GM23248 (cell line): Measurements from ENCODE around the gene BAHCC1. TPM values are rescaled to one million over a fixed set of nuclear protein-coding genes. Genes with fewer than 3 reads are reported as not detected.

Experiments used
- DNase-seq: peaks from one replicate; pipeline ENCODE4 v3.0.0-alpha.2; 2015
- H2AFZ ChIP-seq: fragments of 200-600 bp; sonication (generic); 2 replicates; pipeline ENCODE4 v1.6.1; 2016; ENCODE audit warnings: antibody characterized with exemption
- H3F3A ChIP-seq: fragments of 200-600 bp; sonication (generic); 2 replicates; pipeline ENCODE4 v1.6.1; 2016; ENCODE audit warnings: mild to moderate bottlenecking, antibody characterized with exemption, mixed run types; ENCODE audit not compliant: insufficient read depth
- H3K27ac ChIP-seq: fragments of 200-600 bp; sonication (generic); 2 replicates; pipeline ENCODE4 v1.5.1; 2016; ENCODE audit warnings: mild to moderate bottlenecking
- H3K27me3 ChIP-seq: fragments of 200-600 bp; sonication (generic); replicated peaks from 2 replicates; pipeline ENCODE4 v1.6.1; 2016; ENCODE audit warnings: mild to moderate bottlenecking; ENCODE audit not compliant: insufficient read depth
- H3K36me3 ChIP-seq: fragments of 200-600 bp; sonication (generic); 2 replicates; pipeline ENCODE4 v1.6.1; 2016; ENCODE audit warnings: low read depth, mild to moderate bottlenecking
- H3K4me1 ChIP-seq: fragments of 200-600 bp; sonication (generic); 2 replicates; pipeline ENCODE4 v1.6.1; 2016; ENCODE audit warnings: mild to moderate bottlenecking; ENCODE audit not compliant: insufficient read depth
- H3K4me2 ChIP-seq: fragments of 200-600 bp; sonication (generic); one replicate; pipeline ENCODE4 v1.6.1; 2016; ENCODE audit warnings: mild to moderate bottlenecking; ENCODE audit not compliant: unreplicated experiment
- H3K4me3 ChIP-seq: fragments of 200-600 bp; sonication (generic); 2 replicates; pipeline ENCODE4 v1.5.1; 2016; ENCODE audit warnings: mild to moderate bottlenecking
- H3K79me2 ChIP-seq: fragments of 200-600 bp; sonication (generic); 2 replicates; pipeline ENCODE4 v1.6.1; 2016; ENCODE audit warnings: mild to moderate bottlenecking; ENCODE audit not compliant: insufficient read depth
- H3K9ac ChIP-seq: fragments of 200-600 bp; sonication (generic); 2 replicates; pipeline ENCODE4 v1.6.1; 2016; ENCODE audit warnings: mild to moderate bottlenecking
- H3K9me2 ChIP-seq: fragments of 200-600 bp; sonication (generic); 2 replicates; pipeline ENCODE4 v1.6.1; 2016; ENCODE audit warnings: mixed run types, mild to moderate bottlenecking, moderate library complexity; ENCODE audit not compliant: insufficient read depth
- H3K9me3 ChIP-seq: fragments of 200-600 bp; sonication (generic); one replicate; pipeline ENCODE4 v1.6.1; 2017; ENCODE audit warnings: low read depth
- H4K20me1 ChIP-seq: fragments of 200-600 bp; sonication (generic); 2 replicates; pipeline ENCODE4 v1.6.0; 2016; ENCODE audit not compliant: insufficient read depth
- EZH2 ChIP-seq: fragments of 200-600 bp; sonication (generic); IDR thresholded peaks from 2 replicates; pipeline ENCODE4 v1.6.1; 2018; ENCODE audit warnings: antibody characterized with exemption, mild to moderate bottlenecking; ENCODE audit not compliant: insufficient read depth, poor library complexity, severe bottlenecking
- EZH2phosphoT487 ChIP-seq: fragments of 200-600 bp; sonication (generic); IDR thresholded peaks from 2 replicates; pipeline ENCODE4 v1.6.1; 2018; ENCODE audit warnings: antibody characterized with exemption, moderate library complexity, mild to moderate bottlenecking, low read depth; ENCODE audit not compliant: insufficient read depth
- WGBS, 2 experiments: methylation state at CpG; one replicate each; pipeline ENCODE4 v1.1.6; 2015 to 2017; ENCODE audit warnings: low lambda C conversion rate in 2 of 2, low coverage in 1 of 2; ENCODE audit errors: missing lambda C conversion rate in 2 of 2; 5-methylcytosine and 5-hydroxymethylcytosine counted together
- in situ Hi-C: fragments of 300-500 bp; cut with MboI; formaldehyde crosslinking; loops from 2 replicates; pipeline ENCODE4 v1.15.0; 2020
- polyA plus RNA-seq: library from polyadenylated mRNA; unstranded; fragments of >200 nt; fragmentation: Nextera tagmentation; extraction: Ambion mirVana; gene quantifications from 2 replicates; pipeline ENCODE4 v1.2.1, GENCODE V29; 2016
- total RNA-seq: library from RNA; depleted of rRNA; stranded (reverse); fragments of >200 nt; shearing (Covaris generic); gene quantifications from 2 replicates; pipeline ENCODE4 v1.2.3, GENCODE V29; 2014

The BAHCC1 gene
- total and polyA plus RNA-seq, 2 experiments from 2014 or later = 1.3 to 3.0 TPM

- H4K20me1 ChIP-seq = peaks cover 32% of the 10 kb centered on the region; the same call in 1 of the 2 replicates
These were observed 116.2 kb downstream of the BAHCC1 start for GRCh38 chr17:81511554-81511803.

GRCh38 chr17:81511804-81512561 is 116.7 kb downstream of the BAHCC1 start:
- H3F3A ChIP-seq = peaks cover 66% of the 10 kb centered on the region
- H4K20me1 ChIP-seq = peaks cover 32% of the 10 kb centered on the region; the same call in 1 of the 2 replicates
- peak overlapping the region; percentile 95 for H3K4me2 ChIP-seq
- peak; percentile 84 for DNase-seq
- H3K9me2 ChIP-seq = no peaks in the 10 kb centered on the region
- peak overlapping the region; percentile 97 for H3K4me3 ChIP-seq
- 1 to 2% methylated on average over 53 to 60 of the region's 62 CpGs for WGBS, 2 experiments
- H3K9me3 ChIP-seq = no peaks in the 10 kb centered on the region
- peaks cover 34% of the 10 kb centered on the region for H3K36me3 ChIP-seq
- in situ Hi-C loops = no loop called here
- peaks cover 10% of the 10 kb centered on the region for H3K4me1 ChIP-seq
- no peaks in the 10 kb centered on the region for H3K27me3 ChIP-seq
- peak overlapping the region; percentile 69 for H3K27ac ChIP-seq
- H3K79me2 ChIP-seq = peaks cover 61% of the 10 kb centered on the region
- H2AFZ ChIP-seq = no peak overlapping the region
- H3K9ac ChIP-seq = peak overlapping the region; percentile 89
- no peak for TF ChIP-seq EZH2phosphoT487
- TF ChIP-seq EZH2 = no peak

More at GRCh38 chr17:81511554-81511803, 116.2 kb downstream of the BAHCC1 start:
- no peaks in the 10 kb centered on the region for H3K27me3 ChIP-seq
- H3K9me2 ChIP-seq = no peaks in the 10 kb centered on the region
- no peak overlapping the region for H2AFZ ChIP-seq
- peak overlapping the region; percentile 89 for H3K9ac ChIP-seq
- 0% methylated on average over 9 of the region's 9 CpGs for WGBS, 2 experiments
- peaks cover 56% of the 10 kb centered on the region for H3K79me2 ChIP-seq
- TF ChIP-seq EZH2phosphoT487 (no peak), EZH2 (no peak)
- in situ Hi-C loops = no loop called here
- peak overlapping the region; percentile 97 for H3K4me3 ChIP-seq
- peak overlapping the region; percentile 69 for H3K27ac ChIP-seq
- peak overlapping the region; percentile 95 for H3K4me2 ChIP-seq
- H3K4me1 ChIP-seq = peaks cover 6% of the 10 kb centered on the region; the same call in 1 of the 2 replicates
- DNase-seq = no peak
- peaks cover 34% of the 10 kb centered on the region for H3K36me3 ChIP-seq
- H3K9me3 ChIP-seq = no peaks in the 10 kb centered on the region
- H3F3A ChIP-seq = peaks cover 69% of the 10 kb centered on the region

- H3K9me3 ChIP-seq = no peaks in the 10 kb centered on the region
- no peaks in the 10 kb centered on the region for H3K9me2 ChIP-seq
- peak within 1 kb of the TSS; percentile 95 for H3K4me2 ChIP-seq
- peak within 1 kb of the TSS; percentile 4; the same call in 1 of the 2 replicates for H2AFZ ChIP-seq
- 1 to 2% methylated on average over 26 to 68 of the region's 111 CpGs for WGBS, 2 experiments
- peaks cover 69% of the 10 kb centered on the region for H3K79me2 ChIP-seq
- no peaks in the 10 kb centered on the region for H3K27me3 ChIP-seq
- TF ChIP-seq EZH2 (no peak), EZH2phosphoT487 (no peak)
- peak within 1 kb of the TSS; percentile 82 for H3K27ac ChIP-seq
- peak within 1 kb of the TSS; percentile 97 for H3K4me3 ChIP-seq
- H3K9ac ChIP-seq = peak within 1 kb of the TSS; percentile 89
- H3K36me3 ChIP-seq = peaks cover 34% of the 10 kb centered on the region
- in situ Hi-C loops = no loop called here
- peaks cover 30% of the 10 kb centered on the region; the same call in 1 of the 2 replicates for H4K20me1 ChIP-seq
- DNase-seq = peak; percentile 97
- peaks cover 16% of the 10 kb centered on the region for H3K4me1 ChIP-seq
- H3F3A ChIP-seq = peaks cover 60% of the 10 kb centered on the region
These were observed 117.5 kb downstream of the BAHCC1 start, which contains the start of gene ACTG1 for GRCh38 chr17:81512562-81513371. Gene ACTG1, minus strand, starts transcription at chr17:81512799. Its CDS starts 445 bp downstream, at chr17:81512354.

GRCh38 chr17:81513372-81513752 is 118.1 kb downstream of the BAHCC1 start:
- peak; percentile 73 for DNase-seq
- no peak for TF ChIP-seq EZH2phosphoT487
- no peak for TF ChIP-seq EZH2
- Histone ChIP-seq H3K4me1 (peaks cover 22% of the 10 kb centered on the region), H3K4me3 (peak overlapping the region; percentile 87), H3K9me3 (no peaks in the 10 kb centered on the region), H4K20me1 (peaks cover 28% of the 10 kb centered on the region; the same call in 1 of the 2 replicates), H3F3A (peaks cover 54% of the 10 kb centered on the region), H3K27me3 (no peaks in the 10 kb centered on the region), H3K9me2 (no peaks in the 10 kb centered on the region), H3K79me2 (peaks cover 75% of the 10 kb centered on the region), H3K4me2 (peak overlapping the region; percentile 91), H2AFZ (peak overlapping the region; percentile 4; the same call in 1 of the 2 replicates), H3K36me3 (peaks cover 34% of the 10 kb centered on the region), H3K9ac (peak overlapping the region; percentile 81), H3K27ac (peak overlapping the region; percentile 82)
- 0 to 4% methylated on average over 23 of the region's 23 CpGs for WGBS, 2 experiments
- in situ Hi-C loops = no loop called here
